HG02759 (cell line): ENCODE results near the gene ARL15.
"Not testable (repeated sequence)": the region's sequence is repeated elsewhere in the genome, so short reads cannot be mapped to it uniquely, and the experiment has no call there.

ENCODE experiments used
- ATAC-seq: cut with Tn5 transposase; IDR thresholded peaks from one replicate; pipeline ENCODE4 v1.9.1; 2021; ENCODE audit warnings: mild to moderate bottlenecking, moderate library complexity; ENCODE audit not compliant: unreplicated experiment

ARL15 gene

GRCh38 chr5:53871775-53872174 lies 438.6 kb downstream of the ARL15 start:
- no peak for ATAC-seq

GRCh38 chr5:53871050-53871449 lies 439.3 kb downstream of the ARL15 start:
- ATAC-seq: no peak

- ATAC-seq: no peak
Measured at GRCh38 chr5:53858700-53859456, 451.5 kb downstream of the ARL15 start.

GRCh38 chr5:53856506-53856905 lies 453.9 kb downstream of the ARL15 start:
- ATAC-seq: no peak

DNA sequence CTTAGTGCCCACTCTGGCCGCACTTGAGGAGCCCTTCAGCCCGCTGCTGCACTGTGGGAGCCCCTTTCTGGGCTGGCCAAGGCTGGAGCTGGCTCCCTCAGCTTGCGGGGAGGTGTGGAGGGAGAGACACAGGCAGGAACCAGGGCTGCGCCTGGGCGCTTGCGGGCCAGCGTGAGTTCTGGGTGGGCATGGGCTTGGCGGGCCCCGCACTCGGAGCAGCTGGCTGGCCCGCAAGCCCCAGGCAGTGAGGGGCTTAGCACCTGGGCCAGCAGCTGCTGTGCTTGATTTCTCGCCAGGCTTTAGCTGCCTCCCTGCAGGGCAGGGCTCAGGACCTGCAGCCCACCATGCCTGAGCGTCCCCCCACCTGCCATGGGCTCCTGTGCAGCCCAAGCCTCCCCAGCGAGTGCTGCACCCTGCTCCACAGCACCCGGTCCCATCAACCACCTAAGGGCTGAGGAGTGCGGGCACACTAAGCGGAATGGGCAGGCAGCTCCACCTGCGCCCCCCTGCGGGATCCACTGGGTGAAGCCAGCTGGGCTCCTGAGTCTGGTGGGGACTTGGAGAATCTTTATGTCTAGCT lies 473.4 kb downstream of the ARL15 start:
- not testable (repeated sequence) for ATAC-seq

- no peak for ATAC-seq
Measured at GRCh38 chr5:53834500-53834899, 475.9 kb downstream of the ARL15 start.
